GM12864 (cell line): Measurements from ENCODE around the gene EVPL.

Experiments used
- DNase-seq: peaks from one replicate; pipeline ENCODE4 v3.0.0-alpha.2; 2011; ENCODE audit warnings: low read depth
- H3K4me3 ChIP-seq: 2 replicates; pipeline ENCODE4 v1.5.1; 2011; ENCODE audit warnings: mild to moderate bottlenecking, low read depth, low read length, control low read depth
- TF ChIP-seq, protein P1 (sequence below): IDR thresholded peaks from 2 replicates; pipeline ENCODE4 v1.5.1; 2011; ENCODE audit warnings: low read depth, mild to moderate bottlenecking, moderate library complexity, low read length, control low read depth, inconsistent platforms; ENCODE audit errors: missing control alignments

Gene EVPL

DNA sequence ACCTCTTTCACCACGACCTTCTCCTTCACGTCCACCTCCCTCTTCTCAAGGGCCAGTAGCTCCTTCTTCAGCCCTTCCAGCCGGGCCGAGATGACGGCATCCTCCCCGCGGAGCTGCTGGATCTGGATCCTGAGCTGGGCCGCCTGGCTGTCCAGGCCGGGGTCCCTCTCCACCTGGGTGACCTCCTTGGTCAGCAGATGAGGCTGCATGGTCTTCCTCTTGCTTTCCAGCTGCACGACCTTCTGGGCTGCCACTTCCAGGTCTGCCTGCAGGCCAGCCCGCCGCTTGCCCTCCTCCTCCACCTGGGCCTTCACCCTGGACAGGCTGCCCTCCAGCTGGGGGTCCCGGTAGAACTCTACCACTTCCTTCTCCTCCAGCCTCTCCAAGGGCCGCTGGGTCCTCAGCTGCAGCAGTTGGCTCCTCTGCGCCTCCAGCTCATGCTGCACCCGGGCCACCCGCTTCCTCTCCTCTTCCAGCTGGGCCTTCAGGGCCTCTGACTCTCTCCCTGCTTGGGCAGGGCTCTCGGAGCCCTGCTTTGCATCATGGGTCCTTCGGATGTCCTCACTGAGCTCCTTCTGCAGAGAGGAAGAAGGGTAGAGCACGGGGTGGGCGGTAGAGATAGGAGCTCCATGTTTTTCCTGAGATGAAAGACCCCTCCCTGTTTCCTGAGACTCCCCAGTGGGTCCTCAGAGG is 17.0 kb downstream of the EVPL start:
- TF ChIP-seq, protein P1, sequence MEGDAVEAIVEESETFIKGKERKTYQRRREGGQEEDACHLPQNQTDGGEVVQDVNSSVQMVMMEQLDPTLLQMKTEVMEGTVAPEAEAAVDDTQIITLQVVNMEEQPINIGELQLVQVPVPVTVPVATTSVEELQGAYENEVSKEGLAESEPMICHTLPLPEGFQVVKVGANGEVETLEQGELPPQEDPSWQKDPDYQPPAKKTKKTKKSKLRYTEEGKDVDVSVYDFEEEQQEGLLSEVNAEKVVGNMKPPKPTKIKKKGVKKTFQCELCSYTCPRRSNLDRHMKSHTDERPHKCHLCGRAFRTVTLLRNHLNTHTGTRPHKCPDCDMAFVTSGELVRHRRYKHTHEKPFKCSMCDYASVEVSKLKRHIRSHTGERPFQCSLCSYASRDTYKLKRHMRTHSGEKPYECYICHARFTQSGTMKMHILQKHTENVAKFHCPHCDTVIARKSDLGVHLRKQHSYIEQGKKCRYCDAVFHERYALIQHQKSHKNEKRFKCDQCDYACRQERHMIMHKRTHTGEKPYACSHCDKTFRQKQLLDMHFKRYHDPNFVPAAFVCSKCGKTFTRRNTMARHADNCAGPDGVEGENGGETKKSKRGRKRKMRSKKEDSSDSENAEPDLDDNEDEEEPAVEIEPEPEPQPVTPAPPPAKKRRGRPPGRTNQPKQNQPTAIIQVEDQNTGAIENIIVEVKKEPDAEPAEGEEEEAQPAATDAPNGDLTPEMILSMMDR = no peak
- H3K4me3 ChIP-seq = no peak overlapping the region
- no peak for DNase-seq

DNA sequence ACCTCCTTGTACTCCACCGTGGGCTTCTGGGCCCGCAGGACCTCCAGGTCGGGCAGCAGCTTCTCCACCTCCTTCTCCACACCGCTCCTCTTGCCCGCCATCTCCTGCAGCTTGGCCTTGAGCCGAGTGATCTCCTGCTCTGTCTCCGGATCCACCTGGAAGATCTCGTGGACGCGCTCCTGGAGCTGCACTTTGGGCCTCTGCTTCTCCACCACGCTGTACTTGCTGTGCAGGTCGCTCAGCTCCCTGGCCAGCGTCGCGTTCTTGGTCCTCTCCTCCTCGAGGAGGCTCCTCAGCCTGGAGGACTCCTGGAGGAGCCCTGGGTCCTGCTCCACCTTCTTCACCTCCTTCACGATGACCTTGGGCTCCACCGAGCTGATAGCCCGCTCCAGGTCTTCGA is 17.7 kb downstream of the EVPL start:
- no peak overlapping the region for H3K4me3 ChIP-seq
- TF ChIP-seq, protein P1 = no peak
- no peak for DNase-seq

DNA sequence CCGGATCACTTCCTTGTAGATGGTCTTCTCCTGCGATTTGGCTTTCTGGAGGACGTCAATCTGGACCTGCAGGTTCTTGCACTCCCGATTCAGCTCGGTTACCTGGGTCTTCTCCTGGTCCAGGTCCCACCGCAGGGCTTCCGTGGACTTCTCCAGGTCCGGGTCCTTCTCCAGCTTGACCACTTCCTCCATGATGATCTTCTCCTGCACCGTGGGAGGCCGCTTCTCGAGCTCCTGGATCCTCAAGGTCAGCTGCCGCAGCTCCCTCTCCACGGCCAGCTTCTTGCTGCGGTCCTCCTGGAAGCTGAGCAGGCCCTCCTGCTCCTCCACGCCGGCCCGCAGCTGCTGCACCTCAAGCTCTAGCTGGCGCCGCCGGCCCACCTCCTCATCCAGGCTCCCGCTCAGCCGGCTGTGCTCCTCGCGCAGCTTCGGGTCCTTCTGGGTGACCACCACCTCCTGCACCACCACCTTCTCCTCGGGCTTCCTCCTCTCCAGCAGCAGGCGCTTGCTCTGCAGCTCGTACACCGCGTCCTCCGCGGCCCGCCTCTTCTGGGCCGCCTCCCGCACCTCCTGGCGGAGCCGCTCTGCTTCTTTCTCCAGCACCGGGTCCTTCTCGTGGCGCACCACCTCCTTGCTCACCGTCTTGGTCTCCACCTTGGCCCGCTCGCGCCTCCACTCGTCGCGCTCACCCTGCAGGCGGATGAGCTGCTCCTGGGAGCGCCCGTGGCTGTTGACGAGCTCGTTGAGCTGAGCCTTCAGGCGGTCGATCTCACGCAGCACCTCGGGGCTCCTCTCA is 18.3 kb downstream of the EVPL start:
- TF ChIP-seq, protein P1 = no peak
- H3K4me3 ChIP-seq = no peak overlapping the region
- no peak for DNase-seq

DNA sequence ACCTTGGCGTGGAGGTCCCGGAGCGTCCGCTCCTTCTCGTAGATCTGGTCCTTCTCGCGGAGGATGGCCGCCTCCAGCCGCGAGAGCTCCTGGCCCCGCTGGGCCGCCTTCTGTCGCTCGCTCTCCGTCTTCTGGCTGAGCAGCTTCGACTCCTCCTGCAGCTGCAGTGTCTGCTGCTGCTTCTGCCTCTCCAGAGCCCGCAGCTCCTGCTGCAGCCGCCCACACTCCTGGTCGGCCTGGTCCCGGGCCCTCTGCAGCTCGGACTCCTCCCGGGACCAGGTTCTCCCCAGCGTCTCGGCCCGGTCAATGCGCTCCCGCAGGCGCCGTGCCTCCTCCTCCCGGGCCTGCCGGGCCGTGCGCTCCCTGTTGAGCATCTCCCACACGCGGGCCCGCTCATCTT is 18.9 kb downstream of the EVPL start:
- no peak for DNase-seq
- TF ChIP-seq, protein P1 = no peak
- no peak overlapping the region for H3K4me3 ChIP-seq

DNA sequence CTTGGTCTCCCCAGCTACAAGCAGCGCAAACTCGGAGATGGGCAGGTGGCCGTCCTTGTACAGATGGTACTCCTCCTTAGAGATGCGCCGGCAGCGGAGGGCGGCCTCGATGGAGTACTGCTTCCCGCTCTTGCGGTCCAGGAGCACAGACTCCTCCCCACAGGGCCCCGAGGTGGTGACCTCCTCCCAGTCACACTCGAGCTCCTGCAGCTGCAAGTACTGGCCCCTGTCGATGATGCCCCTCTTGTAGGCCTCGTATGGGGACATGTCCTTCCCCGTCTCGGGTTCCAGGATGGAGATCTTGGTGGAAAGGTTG is 19.3 kb downstream of the EVPL start:
- no peak for DNase-seq
- no peak overlapping the region for H3K4me3 ChIP-seq
- TF ChIP-seq, protein P1 = no peak

DNA sequence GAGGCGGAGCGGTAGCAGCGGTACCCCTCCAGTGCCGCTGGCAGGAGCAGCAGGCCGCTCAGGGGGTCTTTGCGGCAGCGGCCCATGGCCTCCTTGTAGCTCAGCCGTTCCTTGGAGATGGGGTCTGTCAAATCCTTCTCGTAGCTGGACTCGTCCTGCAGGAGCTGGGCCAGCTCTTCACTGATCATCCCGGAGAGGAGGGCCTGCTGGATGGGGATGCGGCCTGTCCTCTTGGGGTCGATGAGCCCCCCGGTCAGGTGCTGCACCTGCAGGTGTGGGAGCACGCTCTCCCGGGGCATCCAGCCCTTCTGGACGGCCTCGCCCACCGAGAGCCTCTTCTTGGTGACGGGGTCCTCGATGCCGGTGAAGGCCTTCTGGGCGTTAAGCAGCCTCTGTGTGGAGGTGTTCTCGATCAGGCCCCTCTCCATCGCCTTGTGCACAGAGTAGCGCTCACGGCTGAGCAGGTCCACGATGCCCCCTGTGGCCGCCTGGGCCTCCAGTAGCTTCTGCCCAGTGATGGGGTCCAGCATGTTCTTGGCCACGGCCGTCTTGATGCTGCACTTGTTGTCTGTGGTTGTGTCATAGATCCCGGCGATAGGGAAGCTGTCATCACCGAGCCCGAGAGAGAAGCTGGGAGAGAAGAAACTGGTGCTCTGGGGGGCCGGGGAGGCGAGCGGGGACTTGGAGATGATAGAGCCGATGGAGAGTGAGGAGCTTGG is 19.8 kb downstream of the EVPL start:
- DNase-seq = no peak
- H3K4me3 ChIP-seq = no peak overlapping the region
- TF ChIP-seq, protein P1 = no peak
